ENCODE measurements around the gene EIF2AK3.

- TF ChIP-seq EZH2 (IDR thresholded peaks at IDR 0.05; ENCODE audit: borderline replicate concordance) (no peak), CTCF (IDR thresholded peaks at IDR 0.05; ENCODE audit: poor library complexity) (no peak)
Observed at GRCh38 chr2:88607416-88607815, 19.8 kb downstream of the EIF2AK3 start.
